Nephron progenitor cell (in vitro differentiated cells): ENCODE results near the gene GDI2.
"Not testable (repeated sequence)": the region's sequence is repeated elsewhere in the genome, so short reads cannot be mapped to it uniquely, and the experiment has no call there.

Experiments
- DNase-seq: peaks from one replicate; pipeline ENCODE4 v3.0.0; 2021
- H3K27ac Mint-ChIP-seq: 2 replicates; pipeline ENCODE4 v1.8.0; 2021; ENCODE audit warnings: mild to moderate bottlenecking, moderate library complexity, mixed read lengths
- H3K27me3 Mint-ChIP-seq: 2 replicates; pipeline ENCODE4 v1.8.0; 2021; ENCODE audit warnings: mild to moderate bottlenecking, low read depth, mixed read lengths; ENCODE audit not compliant: poor library complexity
- H3K36me3 Mint-ChIP-seq: 2 replicates; pipeline ENCODE4 v1.8.0; 2021; ENCODE audit warnings: low read depth, mixed read lengths
- H3K4me1 Mint-ChIP-seq: 2 replicates; pipeline ENCODE4 v1.8.0; 2021; ENCODE audit warnings: mixed read lengths
- H3K4me3 Mint-ChIP-seq: 2 replicates; pipeline ENCODE4 v1.8.0; 2021; ENCODE audit warnings: mild to moderate bottlenecking, moderate library complexity, mixed read lengths
- H3K9me3 Mint-ChIP-seq: 2 replicates; pipeline ENCODE4 v1.8.0; 2021; ENCODE audit warnings: mild to moderate bottlenecking, moderate library complexity, mixed read lengths
- TF ChIP-seq, protein P1 (sequence below): fragments of 200-600 bp; sonication (generic); IDR thresholded peaks from 2 replicates; pipeline ENCODE4 v1.5.0; 2021; ENCODE audit warnings: antibody characterized with exemption

GDI2 gene

DNA sequence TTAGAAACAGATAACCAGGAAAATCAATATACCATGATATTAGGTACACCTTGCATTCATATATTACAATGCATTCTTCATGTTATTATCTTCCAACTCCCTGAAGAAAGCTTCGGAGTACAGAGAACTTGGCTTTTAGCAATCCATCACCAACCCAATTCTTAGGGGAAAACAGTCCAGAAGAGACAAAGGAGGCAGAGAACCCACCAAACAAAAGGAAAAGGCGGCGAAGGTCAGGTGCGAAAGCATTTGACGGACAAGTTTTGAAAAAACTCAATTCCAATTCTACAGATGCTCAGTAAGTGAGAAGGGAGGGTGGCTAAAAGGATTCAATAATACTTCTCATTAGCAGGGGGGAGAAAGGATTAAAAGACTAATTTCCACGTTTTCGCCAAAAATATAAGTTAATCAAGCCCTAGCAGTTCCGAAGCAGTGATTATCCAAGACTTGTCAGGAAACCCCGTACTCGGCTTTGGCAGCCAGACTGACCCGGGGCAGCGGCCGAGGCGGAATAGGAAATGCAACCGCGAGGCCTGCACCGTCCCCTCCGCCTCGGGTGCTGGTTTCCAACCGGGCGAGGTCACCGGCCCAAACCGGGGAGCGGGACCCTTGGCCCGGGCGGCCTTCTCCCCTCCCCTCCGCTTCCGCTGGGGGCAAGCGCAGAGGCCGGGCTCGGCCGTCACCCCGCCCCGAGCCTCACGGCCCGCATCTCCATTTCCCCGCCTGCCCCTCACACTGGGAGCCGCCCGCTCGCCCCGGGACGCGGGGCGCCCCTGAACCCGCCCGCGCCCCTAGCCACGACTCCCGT is 747 bp downstream of the GDI2 start:
- Mint-ChIP-seq H3K36me3 (peaks cover 24% of the 10 kb centered on the region), H3K4me3 (peak overlapping the region; percentile 97), H3K27ac (peak overlapping the region; percentile 95), H3K9me3 (no peaks in the 10 kb centered on the region), H3K27me3 (peaks cover 3% of the 10 kb centered on the region), H3K4me1 (peaks cover 49% of the 10 kb centered on the region)
- TF ChIP-seq, protein P1, sequence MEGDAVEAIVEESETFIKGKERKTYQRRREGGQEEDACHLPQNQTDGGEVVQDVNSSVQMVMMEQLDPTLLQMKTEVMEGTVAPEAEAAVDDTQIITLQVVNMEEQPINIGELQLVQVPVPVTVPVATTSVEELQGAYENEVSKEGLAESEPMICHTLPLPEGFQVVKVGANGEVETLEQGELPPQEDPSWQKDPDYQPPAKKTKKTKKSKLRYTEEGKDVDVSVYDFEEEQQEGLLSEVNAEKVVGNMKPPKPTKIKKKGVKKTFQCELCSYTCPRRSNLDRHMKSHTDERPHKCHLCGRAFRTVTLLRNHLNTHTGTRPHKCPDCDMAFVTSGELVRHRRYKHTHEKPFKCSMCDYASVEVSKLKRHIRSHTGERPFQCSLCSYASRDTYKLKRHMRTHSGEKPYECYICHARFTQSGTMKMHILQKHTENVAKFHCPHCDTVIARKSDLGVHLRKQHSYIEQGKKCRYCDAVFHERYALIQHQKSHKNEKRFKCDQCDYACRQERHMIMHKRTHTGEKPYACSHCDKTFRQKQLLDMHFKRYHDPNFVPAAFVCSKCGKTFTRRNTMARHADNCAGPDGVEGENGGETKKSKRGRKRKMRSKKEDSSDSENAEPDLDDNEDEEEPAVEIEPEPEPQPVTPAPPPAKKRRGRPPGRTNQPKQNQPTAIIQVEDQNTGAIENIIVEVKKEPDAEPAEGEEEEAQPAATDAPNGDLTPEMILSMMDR = no peak
- DNase-seq = peak; percentile 59

GRCh38 chr10:5811387-5811821 is 1.8 kb downstream of the GDI2 start:
- Mint-ChIP-seq H3K9me3 (no peaks in the 10 kb centered on the region), H3K4me3 (peak overlapping the region; percentile 97), H3K27ac (peak overlapping the region; percentile 95), H3K36me3 (peaks cover 34% of the 10 kb centered on the region), H3K4me1 (peaks cover 58% of the 10 kb centered on the region), H3K27me3 (no peaks in the 10 kb centered on the region)
- no peak for DNase-seq
- TF ChIP-seq, protein P1 = no peak

DNA sequence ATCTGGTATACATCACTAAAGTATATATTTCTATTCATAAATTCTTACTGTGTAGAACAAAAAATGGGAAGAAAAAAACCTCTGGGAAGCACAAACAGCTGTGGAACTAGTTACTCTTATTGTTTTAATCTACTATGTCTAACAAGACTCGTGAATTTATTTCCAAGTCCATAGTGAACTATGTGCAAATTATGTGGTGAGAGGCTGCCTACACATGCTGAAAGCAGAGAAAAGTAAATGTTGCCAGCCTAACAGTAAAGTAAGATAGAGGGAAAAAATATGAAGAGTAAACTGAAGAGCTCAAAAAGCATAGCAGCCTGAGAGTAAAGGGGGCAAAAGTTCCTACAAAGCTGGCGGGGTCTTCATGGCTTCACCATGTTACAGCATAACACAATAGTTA is 3.0 kb downstream of the GDI2 start:
- Mint-ChIP-seq H3K27me3 (no peaks in the 10 kb centered on the region), H3K9me3 (peaks cover 6% of the 10 kb centered on the region), H3K4me1 (peaks cover 57% of the 10 kb centered on the region), H3K27ac (no peak overlapping the region), H3K4me3 (peak overlapping the region; percentile 97), H3K36me3 (peaks cover 46% of the 10 kb centered on the region)
- TF ChIP-seq, protein P1 = no peak
- DNase-seq = no peak

- TF ChIP-seq, protein P1 = no peak
- H3K9me3 Mint-ChIP-seq = peaks cover 6% of the 10 kb centered on the region
- H3K36me3 Mint-ChIP-seq = peaks cover 50% of the 10 kb centered on the region
- H3K4me3 Mint-ChIP-seq = peak overlapping the region; percentile 97
- peaks cover 51% of the 10 kb centered on the region for H3K4me1 Mint-ChIP-seq
- H3K27me3 Mint-ChIP-seq = no peaks in the 10 kb centered on the region
- no peak for DNase-seq
- peak overlapping the region; percentile 5 for H3K27ac Mint-ChIP-seq
Observed at GRCh38 chr10:5809527-5810154, 3.6 kb downstream of the GDI2 start.

GRCh38 chr10:5808783-5809392 is 4.3 kb downstream of the GDI2 start:
- Mint-ChIP-seq H3K36me3 (peaks cover 54% of the 10 kb centered on the region), H3K4me3 (peak overlapping the region; percentile 97), H3K4me1 (peaks cover 44% of the 10 kb centered on the region), H3K27ac (peak overlapping the region; percentile 5)
- not testable (repeated sequence) for H3K27me3 Mint-ChIP-seq, H3K9me3 Mint-ChIP-seq, DNase-seq

DNA sequence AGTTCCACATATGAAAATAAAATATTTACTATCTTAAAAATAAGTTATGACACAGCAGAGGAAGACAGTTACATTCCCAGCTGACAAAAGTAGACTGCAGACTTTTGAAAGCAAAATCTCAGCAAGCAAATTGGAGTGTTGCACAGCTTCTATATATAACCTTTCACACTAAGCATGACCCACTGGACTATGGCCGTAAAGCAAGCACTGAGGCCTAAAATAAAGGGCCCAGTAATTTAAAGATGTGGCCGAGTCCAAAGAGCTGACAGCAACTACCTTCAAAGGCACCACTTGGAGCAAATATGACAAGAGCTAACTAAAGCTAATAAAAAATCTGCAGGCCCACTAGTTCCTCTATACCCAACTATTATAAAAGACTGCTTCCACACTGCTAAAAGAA is 6.5 kb downstream of the GDI2 start:
- Mint-ChIP-seq H3K9me3 (peaks cover 10% of the 10 kb centered on the region), H3K27ac (no peak overlapping the region), H3K4me1 (peaks cover 40% of the 10 kb centered on the region), H3K27me3 (no peaks in the 10 kb centered on the region), H3K4me3 (no peak overlapping the region), H3K36me3 (peaks cover 66% of the 10 kb centered on the region)
- TF ChIP-seq, protein P1 = no peak
- no peak for DNase-seq
